H1 (cell line): Measurements from ENCODE around the gene ABCA1.

Experiments
- GTF2F1 ChIP-seq: IDR thresholded peaks from 2 replicates; pipeline ENCODE4 v1.6.1; 2012; ENCODE audit warnings: low read depth, low read length, improper control_type of control experiment, borderline replicate concordance
- TF ChIP-seq, protein P1 (sequence below), 3 experiments: IDR thresholded peaks; 1 replicate in 2 of 3; 2 replicates in 1 of 3; pipeline versions ENCODE4 v1.5.1 to v1.6.1; 2011; ENCODE audit warnings: low read length in 3 of 3, mild to moderate bottlenecking in 3 of 3, inconsistent platforms in 2 of 3, low read depth in 1 of 3, moderate library complexity in 1 of 3; ENCODE audit not compliant: insufficient read depth in 1 of 3; ENCODE audit errors: control extremely low read depth in 1 of 3

DNA sequence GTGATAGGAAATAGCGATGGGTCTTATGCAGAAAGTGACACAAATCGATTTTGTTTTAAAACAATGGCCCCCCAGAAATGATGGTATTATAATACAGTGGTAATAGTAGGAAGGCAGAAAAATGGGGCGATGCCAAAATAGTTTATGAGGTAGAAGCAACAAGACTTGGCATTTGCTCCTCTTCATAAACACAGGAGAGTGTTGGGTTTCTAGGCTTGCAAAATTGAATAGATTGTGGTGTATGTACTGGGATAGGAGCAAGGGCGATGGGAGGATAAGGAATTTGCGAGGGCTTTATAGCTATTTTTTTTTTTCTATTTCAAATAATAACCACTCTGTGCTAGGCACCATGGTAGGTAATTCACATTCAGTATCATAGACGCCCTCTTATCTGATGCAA is 49.2 kb upstream of the ABCA1 start:
- TF ChIP-seq GTF2F1, result no peak
- TF ChIP-seq, protein P1, sequence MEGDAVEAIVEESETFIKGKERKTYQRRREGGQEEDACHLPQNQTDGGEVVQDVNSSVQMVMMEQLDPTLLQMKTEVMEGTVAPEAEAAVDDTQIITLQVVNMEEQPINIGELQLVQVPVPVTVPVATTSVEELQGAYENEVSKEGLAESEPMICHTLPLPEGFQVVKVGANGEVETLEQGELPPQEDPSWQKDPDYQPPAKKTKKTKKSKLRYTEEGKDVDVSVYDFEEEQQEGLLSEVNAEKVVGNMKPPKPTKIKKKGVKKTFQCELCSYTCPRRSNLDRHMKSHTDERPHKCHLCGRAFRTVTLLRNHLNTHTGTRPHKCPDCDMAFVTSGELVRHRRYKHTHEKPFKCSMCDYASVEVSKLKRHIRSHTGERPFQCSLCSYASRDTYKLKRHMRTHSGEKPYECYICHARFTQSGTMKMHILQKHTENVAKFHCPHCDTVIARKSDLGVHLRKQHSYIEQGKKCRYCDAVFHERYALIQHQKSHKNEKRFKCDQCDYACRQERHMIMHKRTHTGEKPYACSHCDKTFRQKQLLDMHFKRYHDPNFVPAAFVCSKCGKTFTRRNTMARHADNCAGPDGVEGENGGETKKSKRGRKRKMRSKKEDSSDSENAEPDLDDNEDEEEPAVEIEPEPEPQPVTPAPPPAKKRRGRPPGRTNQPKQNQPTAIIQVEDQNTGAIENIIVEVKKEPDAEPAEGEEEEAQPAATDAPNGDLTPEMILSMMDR (IDR thresholded peaks at IDR 0.05; ENCODE audit: control extremely low read depth in 1 of 3, insufficient read depth in 1 of 3, low read depth in 1 of 3, low read length in 3 of 3), result no peak
